ENCODE data around the gene FOXF1.

DNA sequence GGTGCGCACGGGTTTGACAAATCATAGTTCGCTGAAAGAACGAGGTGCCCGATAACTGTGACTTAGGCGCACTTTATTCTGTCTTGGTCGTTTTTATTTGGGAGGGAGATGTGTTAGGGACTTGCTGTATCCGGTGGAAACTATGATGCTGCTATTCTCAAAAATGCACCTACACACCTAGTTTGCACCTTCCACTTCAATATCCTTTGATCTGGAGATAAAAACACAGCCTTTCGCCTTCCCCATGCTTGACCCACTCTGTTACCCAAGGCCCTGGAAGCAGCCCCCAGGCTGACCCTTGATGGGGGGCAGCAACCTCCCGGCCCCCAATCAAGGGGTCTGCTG, 15.0 kb upstream of the FOXF1 start:
- TF ChIP-seq CTCF (IDR thresholded peaks at IDR 0.05) (no peak), POLR2A (IDR thresholded peaks at IDR 0.05) (no peak)

Measured in testis (tissue), 2 donors.